Coronary artery (tissue), 2 donors: Measurements from ENCODE around the gene CRB1.

Source experiments
- DNase-seq: peaks from one replicate; pipeline ENCODE4 v3.0.0-alpha.2; 2017; ENCODE audit warnings: low spot score
- H3K27ac ChIP-seq, 2 donors: fragments of 200-600 bp; sonication (generic); one replicate each; pipeline ENCODE4 v1.5.1; 2016 to 2019
- H3K4me3 ChIP-seq: fragments of 200-600 bp; sonication (generic); 2 replicates; pipeline ENCODE4 v1.5.1; 2016; ENCODE audit warnings: mild to moderate bottlenecking, moderate library complexity
- CTCF ChIP-seq: fragments of 200-600 bp; sonication (generic); IDR thresholded peaks from one replicate; pipeline ENCODE4 v1.5.1; 2019; ENCODE audit warnings: antibody characterized with exemption

CRB1 gene

DNA sequence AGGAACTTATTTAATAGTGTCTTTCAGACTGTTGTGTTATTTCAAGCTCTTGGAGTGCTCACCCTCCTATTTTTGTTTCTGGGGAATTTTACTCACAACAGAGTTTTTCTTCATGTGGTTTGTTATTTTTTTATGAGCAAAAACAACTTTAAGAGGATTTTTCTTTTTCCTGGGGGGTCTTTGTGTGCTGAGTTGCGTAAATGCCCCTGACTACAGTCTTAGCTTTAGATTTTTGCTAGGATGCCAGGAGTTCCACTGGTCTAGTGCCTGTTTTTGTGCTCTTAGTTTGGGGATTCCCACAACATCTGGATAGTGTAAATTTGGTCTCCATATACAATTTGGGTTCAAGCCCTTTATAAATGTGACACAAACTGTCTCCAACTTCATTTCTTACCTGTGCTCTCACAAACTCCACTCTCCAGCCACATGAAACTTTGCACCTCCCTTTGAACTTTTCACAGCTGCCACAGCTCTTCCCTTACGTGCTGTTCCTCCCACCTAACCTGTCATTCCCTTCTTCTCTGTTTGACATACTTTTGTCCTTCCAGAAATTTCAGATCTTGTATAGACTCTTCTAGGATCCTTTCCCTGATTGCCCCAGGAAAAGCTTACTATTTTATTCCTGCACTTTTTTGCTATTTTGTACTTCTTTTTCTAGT, 180.2 kb downstream of the CRB1 start:
- H3K27ac ChIP-seq = no peak overlapping the region
- DNase-seq = no peak
- no peak for TF ChIP-seq CTCF
- H3K4me3 ChIP-seq = no peak overlapping the region

GRCh38 chr1:197451381-197451780, 183.3 kb downstream of the CRB1 start:
- Histone ChIP-seq H3K4me3 (no peak overlapping the region), H3K27ac (no peak overlapping the region)
- DNase-seq = no peak

DNA sequence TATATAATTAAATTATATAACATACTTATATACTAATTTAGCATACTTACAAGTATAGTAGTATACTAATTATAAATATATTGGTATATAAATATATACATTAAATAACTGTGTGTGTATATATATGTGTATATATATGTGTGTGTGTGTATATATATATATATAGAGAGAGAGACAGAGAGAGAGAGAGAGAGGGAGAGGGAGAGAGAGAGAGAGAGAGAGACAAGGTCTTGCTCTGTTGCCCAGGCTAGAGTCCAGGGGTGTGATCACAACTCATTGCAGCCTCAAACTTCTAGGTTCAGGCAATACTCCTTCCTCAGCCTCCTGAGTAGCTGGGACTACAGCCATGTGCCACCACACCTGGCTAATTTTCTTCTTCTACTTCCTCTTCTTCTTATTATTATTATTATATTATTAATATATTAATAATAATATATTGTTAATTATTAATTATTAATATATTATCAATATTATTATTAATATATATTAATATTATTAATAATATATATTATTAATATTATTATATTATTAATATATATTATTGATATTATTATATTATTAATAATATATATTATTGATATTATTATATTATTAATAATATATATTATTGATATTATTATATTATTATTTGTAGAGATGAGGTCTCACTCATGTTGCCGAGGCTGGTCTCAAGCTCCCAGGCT, 185.5 kb downstream of the CRB1 start:
- no peak for TF ChIP-seq CTCF
- no peak overlapping the region for H3K4me3 ChIP-seq
- DNase-seq = no peak
- H3K27ac ChIP-seq = no peak overlapping the region

More at GRCh38 chr1:197451381-197451780, 183.3 kb downstream of the CRB1 start:
- TF ChIP-seq CTCF = no peak

GRCh38 chr1:197462539-197462938, 194.5 kb downstream of the CRB1 start:
- TF ChIP-seq CTCF = no peak
- no peak for DNase-seq
- H3K27ac ChIP-seq = no peak overlapping the region
- no peak overlapping the region for H3K4me3 ChIP-seq

DNA sequence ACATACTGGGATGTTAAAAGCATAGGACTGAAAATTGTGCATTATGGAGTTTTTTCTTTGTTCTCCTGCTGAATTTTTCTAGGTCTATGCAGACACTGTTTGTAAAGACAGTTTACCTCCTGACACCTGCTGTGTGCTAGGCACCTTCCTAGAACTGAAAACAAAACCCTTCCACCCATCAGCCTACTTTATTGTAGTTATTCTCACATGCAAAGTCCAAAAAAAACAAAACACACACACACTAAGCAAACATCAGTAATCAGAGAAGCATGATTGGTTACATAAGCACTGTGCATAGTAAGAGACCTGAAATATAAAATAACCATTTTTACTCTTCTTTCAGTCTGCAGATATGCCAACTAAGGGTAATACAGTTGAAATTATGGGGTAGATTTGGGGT, 195.1 kb downstream of the CRB1 start:
- Histone ChIP-seq H3K27ac (no peak overlapping the region), H3K4me3 (no peak overlapping the region)
- DNase-seq = no peak
- TF ChIP-seq CTCF = no peak

GRCh38 chr1:197464044-197464443, 196.0 kb downstream of the CRB1 start:
- TF ChIP-seq CTCF = no peak
- H3K4me3 ChIP-seq = no peak overlapping the region
- no peak overlapping the region for H3K27ac ChIP-seq
- DNase-seq = no peak
